ENCODE data around the gene TRPM3. TPM values are rescaled to one million over a fixed set of nuclear protein-coding genes. Genes with fewer than 3 reads are reported as not detected.
A peak's percentile ranks its signal among the peaks of the same experiment; 100 is the strongest.

Gene TRPM3
- total RNA-seq, 2 donors from 2014 or later: not detected

DNA sequence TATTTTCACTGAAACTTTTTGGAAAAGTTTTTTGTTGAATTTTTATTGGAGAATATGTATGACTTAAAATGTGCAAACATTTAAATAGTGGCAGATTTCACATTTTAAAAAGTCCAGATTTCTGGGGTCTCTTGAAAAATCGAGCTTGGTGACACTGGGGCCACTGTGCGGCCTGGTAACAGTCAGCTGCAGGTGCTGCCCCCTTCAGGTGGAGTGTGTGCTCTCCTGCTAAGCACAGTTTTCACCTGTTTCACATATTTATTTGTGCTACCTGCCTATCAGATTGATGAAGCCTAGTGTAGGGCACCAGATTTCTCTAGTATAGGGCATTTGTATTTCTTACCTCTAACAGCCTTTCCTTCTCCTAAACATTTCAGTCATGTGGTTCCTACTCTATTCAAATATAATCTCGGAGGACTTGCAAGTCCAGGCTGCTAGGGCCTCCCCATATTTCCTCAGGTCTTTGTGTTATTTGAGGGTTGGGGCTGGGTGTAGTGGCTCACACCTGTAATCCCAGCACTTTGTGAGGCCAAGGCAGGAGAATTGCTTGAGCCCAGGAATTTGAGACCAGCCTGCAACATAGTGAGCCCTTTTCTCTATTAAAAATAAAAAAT is 611.2 kb downstream of the TRPM3 start:
- H3K9me3 Mint-ChIP-seq: no peaks in the 10 kb centered on the region
- H3K4me3 Mint-ChIP-seq: no peak overlapping the region
- ATAC-seq (replicated peaks): peak; percentile 58
- H3K4me1 Mint-ChIP-seq: no peaks in the 10 kb centered on the region
- no peak overlapping the region for H3K27ac Mint-ChIP-seq
- H3K36me3 Mint-ChIP-seq (ENCODE audit: low read depth): no peaks in the 10 kb centered on the region
- no peaks in the 10 kb centered on the region for H3K27me3 Mint-ChIP-seq

GRCh38 chr9:70506159-70506558 is 615.3 kb downstream of the TRPM3 start:
- H3K4me1 Mint-ChIP-seq: no peaks in the 10 kb centered on the region
- ATAC-seq (replicated peaks): no peak
- H3K4me3 Mint-ChIP-seq: no peak overlapping the region
- H3K36me3 Mint-ChIP-seq (ENCODE audit: low read depth): no peaks in the 10 kb centered on the region
- H3K9me3 Mint-ChIP-seq: no peaks in the 10 kb centered on the region
- no peak overlapping the region for H3K27ac Mint-ChIP-seq
- no peaks in the 10 kb centered on the region for H3K27me3 Mint-ChIP-seq

GRCh38 chr9:70504834-70505233 is 616.6 kb downstream of the TRPM3 start:
- H3K4me1 Mint-ChIP-seq: no peaks in the 10 kb centered on the region
- H3K27me3 Mint-ChIP-seq: no peaks in the 10 kb centered on the region
- ATAC-seq (replicated peaks): no peak
- H3K4me3 Mint-ChIP-seq: no peak overlapping the region
- H3K36me3 Mint-ChIP-seq (ENCODE audit: low read depth): no peaks in the 10 kb centered on the region
- no peaks in the 10 kb centered on the region for H3K9me3 Mint-ChIP-seq
- no peak overlapping the region for H3K27ac Mint-ChIP-seq

DNA sequence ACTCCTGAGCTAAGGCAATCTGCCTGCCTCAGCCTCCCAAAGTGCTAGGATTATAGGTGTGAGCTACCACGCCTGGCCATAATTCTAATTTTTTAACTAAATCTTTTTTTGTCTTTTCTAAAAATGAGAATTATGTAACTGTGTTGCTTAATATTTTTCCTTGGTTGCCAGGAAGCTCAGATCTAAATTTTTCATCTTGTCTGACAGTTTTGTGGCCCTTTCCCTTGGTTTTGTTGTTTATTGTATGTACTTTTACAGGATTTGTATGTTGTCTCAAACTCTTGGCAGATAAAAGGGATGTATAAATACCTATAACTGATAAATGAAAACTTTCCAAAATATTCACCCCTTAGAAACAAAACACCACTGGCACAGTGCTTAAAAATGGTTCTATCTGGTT is 618.7 kb downstream of the TRPM3 start:
- H3K4me3 Mint-ChIP-seq: no peak overlapping the region
- ATAC-seq (replicated peaks): no peak
- peaks cover 3% of the 10 kb centered on the region for H3K27me3 Mint-ChIP-seq
- H3K9me3 Mint-ChIP-seq: no peaks in the 10 kb centered on the region
- no peak overlapping the region for H3K27ac Mint-ChIP-seq
- no peaks in the 10 kb centered on the region for H3K4me1 Mint-ChIP-seq
- no peaks in the 10 kb centered on the region for H3K36me3 Mint-ChIP-seq (ENCODE audit: low read depth)

DNA sequence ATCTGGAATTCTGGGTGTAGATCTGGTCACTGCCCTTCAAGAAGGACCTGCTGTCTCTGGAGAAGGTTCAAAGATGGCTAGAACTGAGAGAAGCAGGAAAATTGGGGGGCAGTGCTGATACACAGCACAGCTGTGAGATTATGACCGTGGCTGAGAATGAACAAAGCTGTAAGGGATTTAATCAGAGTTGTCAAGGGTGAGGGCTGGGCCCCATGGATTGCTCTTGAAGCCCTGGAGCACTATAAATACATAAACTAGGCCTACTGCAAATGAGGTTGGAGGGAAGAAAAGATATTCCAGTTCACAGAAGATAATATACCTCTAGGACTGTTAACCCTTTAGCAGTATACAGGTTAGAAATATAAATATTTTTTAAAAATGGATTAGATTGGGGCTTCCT is 620.6 kb downstream of the TRPM3 start:
- peaks cover 3% of the 10 kb centered on the region for H3K27me3 Mint-ChIP-seq
- no peak overlapping the region for H3K4me3 Mint-ChIP-seq
- no peak overlapping the region for H3K27ac Mint-ChIP-seq
- no peaks in the 10 kb centered on the region for H3K36me3 Mint-ChIP-seq (ENCODE audit: low read depth)
- H3K4me1 Mint-ChIP-seq: no peaks in the 10 kb centered on the region
- H3K9me3 Mint-ChIP-seq: no peaks in the 10 kb centered on the region
- ATAC-seq (replicated peaks): no peak

- Mint-ChIP-seq H3K27me3 (peaks cover 10% of the 10 kb centered on the region), H3K36me3 (ENCODE audit: low read depth) (no peaks in the 10 kb centered on the region), H3K9me3 (no peaks in the 10 kb centered on the region), H3K27ac (no peak overlapping the region), H3K4me1 (peaks cover 8% of the 10 kb centered on the region), H3K4me3 (no peak overlapping the region)
- no peak for ATAC-seq (replicated peaks)
Observed at GRCh38 chr9:70499621-70500020, 621.8 kb downstream of the TRPM3 start.

DNA sequence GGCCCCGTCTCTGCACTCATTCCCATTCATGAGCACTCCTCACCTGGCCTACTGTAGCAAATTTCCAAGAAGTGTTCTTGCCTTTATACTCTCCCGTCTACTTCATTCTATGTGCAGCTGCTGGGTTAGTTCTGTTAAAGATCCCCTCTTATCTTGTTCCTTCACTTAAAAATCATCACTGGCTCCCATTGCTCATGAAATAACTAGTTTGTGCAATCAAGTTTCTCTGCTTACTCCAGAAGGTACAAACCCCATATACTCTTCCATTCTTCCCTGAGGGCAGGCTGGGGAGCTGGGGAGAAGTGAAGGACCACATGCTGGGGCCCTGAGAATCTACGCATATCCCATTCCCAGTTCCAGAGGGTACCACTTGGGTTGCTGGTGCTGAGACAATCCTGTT is 622.6 kb downstream of the TRPM3 start:
- H3K27me3 Mint-ChIP-seq: peaks cover 14% of the 10 kb centered on the region
- H3K36me3 Mint-ChIP-seq (ENCODE audit: low read depth): no peaks in the 10 kb centered on the region
- no peak overlapping the region for H3K4me3 Mint-ChIP-seq
- H3K27ac Mint-ChIP-seq: no peak overlapping the region
- H3K4me1 Mint-ChIP-seq: peaks cover 8% of the 10 kb centered on the region
- H3K9me3 Mint-ChIP-seq: no peaks in the 10 kb centered on the region
- no peak for ATAC-seq (replicated peaks)

- no peak overlapping the region for H3K4me3 Mint-ChIP-seq
- H3K4me1 Mint-ChIP-seq: peaks cover 8% of the 10 kb centered on the region
- H3K9me3 Mint-ChIP-seq: no peaks in the 10 kb centered on the region
- no peak for ATAC-seq (replicated peaks)
- H3K36me3 Mint-ChIP-seq (ENCODE audit: low read depth): no peaks in the 10 kb centered on the region
- peaks cover 14% of the 10 kb centered on the region for H3K27me3 Mint-ChIP-seq
- H3K27ac Mint-ChIP-seq: no peak overlapping the region
Observed at GRCh38 chr9:70496244-70496643, 625.2 kb downstream of the TRPM3 start.

- no peak for ATAC-seq (replicated peaks)
- Mint-ChIP-seq H3K4me3 (no peak overlapping the region), H3K27ac (peak overlapping the region; percentile 58), H3K9me3 (no peaks in the 10 kb centered on the region), H3K27me3 (peaks cover 14% of the 10 kb centered on the region), H3K36me3 (ENCODE audit: low read depth) (no peaks in the 10 kb centered on the region), H3K4me1 (peaks cover 8% of the 10 kb centered on the region)
Observed at GRCh38 chr9:70495514-70495913, 625.9 kb downstream of the TRPM3 start.

- Mint-ChIP-seq H3K36me3 (ENCODE audit: low read depth) (no peaks in the 10 kb centered on the region), H3K4me3 (no peak overlapping the region), H3K9me3 (no peaks in the 10 kb centered on the region), H3K4me1 (peaks cover 8% of the 10 kb centered on the region), H3K27me3 (peaks cover 14% of the 10 kb centered on the region), H3K27ac (no peak overlapping the region)
- no peak for ATAC-seq (replicated peaks)
Observed at GRCh38 chr9:70494221-70494620, 627.2 kb downstream of the TRPM3 start.

DNA sequence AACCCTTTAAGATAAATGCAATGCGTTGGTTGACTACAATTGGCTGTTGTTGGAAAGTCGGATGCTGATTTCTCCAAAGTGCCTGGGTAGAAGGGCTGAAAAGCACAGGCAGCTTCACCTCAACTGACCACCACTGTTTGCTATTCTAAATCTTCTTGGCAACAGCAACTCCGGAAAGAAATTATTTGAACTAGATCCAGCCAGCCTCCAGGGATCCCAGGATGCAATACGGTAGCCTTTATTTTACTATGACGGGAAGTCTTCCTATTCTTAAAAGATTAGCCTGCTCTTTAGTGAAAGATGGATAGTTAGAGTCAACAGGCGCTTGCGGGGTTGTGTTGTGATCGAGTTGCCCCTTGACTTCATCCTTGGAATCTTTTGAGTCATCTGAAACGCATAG is 628.4 kb downstream of the TRPM3 start:
- Mint-ChIP-seq H3K36me3 (ENCODE audit: low read depth) (no peaks in the 10 kb centered on the region), H3K4me1 (peaks cover 8% of the 10 kb centered on the region), H3K4me3 (no peak overlapping the region), H3K9me3 (no peaks in the 10 kb centered on the region), H3K27ac (no peak overlapping the region), H3K27me3 (peaks cover 14% of the 10 kb centered on the region)
- no peak for ATAC-seq (replicated peaks)

DNA sequence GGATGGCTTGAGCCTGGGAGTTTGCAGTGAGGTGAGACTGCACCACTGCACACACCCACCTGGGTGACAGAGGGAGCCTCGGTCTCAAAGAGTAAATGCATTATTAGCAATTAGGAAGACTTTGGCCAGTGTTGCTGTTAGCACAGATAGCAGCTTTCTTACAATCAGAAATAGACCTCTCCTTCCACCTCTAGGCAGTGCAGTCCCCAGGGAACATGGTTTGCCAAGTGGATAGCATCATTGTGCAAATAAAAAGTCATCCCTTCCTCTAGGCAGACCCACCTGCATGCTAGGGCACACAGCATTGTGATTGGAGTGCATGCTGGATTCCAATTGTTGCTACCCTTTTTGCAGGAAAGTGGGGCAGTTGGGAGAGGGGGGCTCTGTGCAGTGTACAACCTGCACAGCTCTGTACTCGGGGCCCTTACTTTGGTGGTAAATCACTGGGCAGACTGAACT is 629.1 kb downstream of the TRPM3 start:
- Mint-ChIP-seq H3K9me3 (no peaks in the 10 kb centered on the region), H3K27ac (no peak overlapping the region), H3K27me3 (peaks cover 12% of the 10 kb centered on the region), H3K36me3 (ENCODE audit: low read depth) (no peaks in the 10 kb centered on the region), H3K4me3 (no peak overlapping the region), H3K4me1 (peaks cover 8% of the 10 kb centered on the region)
- no peak for ATAC-seq (replicated peaks)

- Mint-ChIP-seq H3K36me3 (ENCODE audit: low read depth) (no peaks in the 10 kb centered on the region), H3K4me3 (no peak overlapping the region), H3K27me3 (peaks cover 12% of the 10 kb centered on the region), H3K27ac (no peak overlapping the region), H3K4me1 (peaks cover 8% of the 10 kb centered on the region), H3K9me3 (no peaks in the 10 kb centered on the region)
- no peak for ATAC-seq (replicated peaks)
Observed at GRCh38 chr9:70491426-70492318, 629.7 kb downstream of the TRPM3 start.

- Mint-ChIP-seq H3K4me3 (no peak overlapping the region), H3K4me1 (peaks cover 7% of the 10 kb centered on the region), H3K36me3 (ENCODE audit: low read depth) (no peaks in the 10 kb centered on the region), H3K9me3 (no peaks in the 10 kb centered on the region), H3K27me3 (peaks cover 12% of the 10 kb centered on the region), H3K27ac (no peak overlapping the region)
- peak; percentile 60 for ATAC-seq (replicated peaks)
Observed at GRCh38 chr9:70490478-70490877, 630.9 kb downstream of the TRPM3 start.

- no peak overlapping the region for H3K27ac Mint-ChIP-seq
- no peaks in the 10 kb centered on the region for H3K4me1 Mint-ChIP-seq
- ATAC-seq (replicated peaks): no peak
- no peaks in the 10 kb centered on the region for H3K9me3 Mint-ChIP-seq
- no peak overlapping the region for H3K4me3 Mint-ChIP-seq
- H3K36me3 Mint-ChIP-seq (ENCODE audit: low read depth): no peaks in the 10 kb centered on the region
- no peaks in the 10 kb centered on the region for H3K27me3 Mint-ChIP-seq
Observed at GRCh38 chr9:70488793-70489105, 632.7 kb downstream of the TRPM3 start.

Measured in activated T-helper 17 cell treated with anti-CD3 and anti-CD28 coated beads, Interleukin-2, amount 50 U/mL, for 72 hours (primary cell).